Body of pancreas (tissue), 4 donors: ENCODE results near the gene TSEN34.

ENCODE experiments used
- POLR2A ChIP-seq, 3 donors: fragments of 450-650 bp; IDR thresholded peaks; one replicate each; pipeline ENCODE4 v1.6.1; 2016; ENCODE audit warnings: antibody characterized with exemption in 3 of 3, mild to moderate bottlenecking in 2 of 3
- TF ChIP-seq, protein P1 (sequence below), 7 experiments: fragments of 450-650 bp in 4 of 7; fragments of 200-600 bp in 3 of 7; sonication (generic) in 3 of 7; IDR thresholded peaks; one replicate each; pipeline ENCODE4 v1.5.1; 2016 to 2019; ENCODE audit warnings: antibody characterized with exemption in 7 of 7

DNA sequence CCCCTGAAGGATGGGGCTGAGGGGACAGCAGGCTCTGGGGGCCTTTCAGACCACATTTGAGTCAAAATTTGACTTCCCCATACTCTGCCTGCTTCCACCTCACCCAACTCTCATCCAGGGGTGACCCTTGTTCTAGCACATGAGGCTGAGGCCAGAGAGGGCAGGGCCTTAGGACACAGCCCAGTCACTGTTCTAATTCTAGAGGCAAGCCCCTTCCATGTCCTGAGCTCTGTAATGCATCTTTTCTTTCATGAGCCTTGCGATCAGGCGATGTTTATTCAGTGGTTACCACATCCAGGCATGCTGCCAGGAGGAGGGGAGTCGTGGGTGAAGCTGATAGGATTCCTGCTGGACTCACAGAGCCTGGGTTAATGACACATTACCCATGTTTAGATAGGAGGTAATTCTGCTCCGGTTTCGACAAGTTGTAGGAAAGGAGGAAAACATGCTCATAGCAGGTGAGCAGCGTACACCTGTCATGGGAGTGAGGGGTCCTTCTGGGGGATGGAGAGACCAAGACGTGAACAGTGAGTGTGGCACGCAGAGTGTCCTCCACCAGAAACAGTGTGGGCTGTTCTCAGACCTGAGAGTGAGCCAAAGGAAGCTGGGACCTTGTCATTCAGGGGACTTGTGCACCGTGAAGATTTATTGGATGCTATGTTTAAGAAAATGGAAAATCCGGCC, 18.8 kb downstream of the TSEN34 start:
- TF ChIP-seq, protein P1, sequence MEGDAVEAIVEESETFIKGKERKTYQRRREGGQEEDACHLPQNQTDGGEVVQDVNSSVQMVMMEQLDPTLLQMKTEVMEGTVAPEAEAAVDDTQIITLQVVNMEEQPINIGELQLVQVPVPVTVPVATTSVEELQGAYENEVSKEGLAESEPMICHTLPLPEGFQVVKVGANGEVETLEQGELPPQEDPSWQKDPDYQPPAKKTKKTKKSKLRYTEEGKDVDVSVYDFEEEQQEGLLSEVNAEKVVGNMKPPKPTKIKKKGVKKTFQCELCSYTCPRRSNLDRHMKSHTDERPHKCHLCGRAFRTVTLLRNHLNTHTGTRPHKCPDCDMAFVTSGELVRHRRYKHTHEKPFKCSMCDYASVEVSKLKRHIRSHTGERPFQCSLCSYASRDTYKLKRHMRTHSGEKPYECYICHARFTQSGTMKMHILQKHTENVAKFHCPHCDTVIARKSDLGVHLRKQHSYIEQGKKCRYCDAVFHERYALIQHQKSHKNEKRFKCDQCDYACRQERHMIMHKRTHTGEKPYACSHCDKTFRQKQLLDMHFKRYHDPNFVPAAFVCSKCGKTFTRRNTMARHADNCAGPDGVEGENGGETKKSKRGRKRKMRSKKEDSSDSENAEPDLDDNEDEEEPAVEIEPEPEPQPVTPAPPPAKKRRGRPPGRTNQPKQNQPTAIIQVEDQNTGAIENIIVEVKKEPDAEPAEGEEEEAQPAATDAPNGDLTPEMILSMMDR (IDR thresholded peaks at IDR 0.05), result peak in 1 of 7 experiments; percentile 4
- peak; percentile 70 to 83 (median 81) for TF ChIP-seq POLR2A (IDR thresholded peaks at IDR 0.05)
